H1 (cell line): ENCODE data around the gene PUS7L. TPM values are rescaled to one million over a fixed set of nuclear protein-coding genes. Genes with fewer than 3 reads are reported as not detected.

Source experiments
- CTCF ChIA-PET: fragments of 300-600 bp; sonication (Branson Sonifier 250); formaldehyde crosslinking; loops from one replicate; lab custom pipeline; 2021; ENCODE audit not compliant: partially characterized antibody; lab: Charles Lee
- POLR2A ChIA-PET: fragments of 300-600 bp; sonication (Branson Sonifier 250); formaldehyde crosslinking; loops from one replicate; lab custom pipeline; 2021; ENCODE audit warnings: inconsistent platforms; ENCODE audit not compliant: partially characterized antibody; lab: Charles Lee
- DNase-seq, 2 experiments: peaks; one replicate each; pipeline versions ENCODE4 v3.0.0 to v3.0.0-alpha.2; 2010 to 2022; ENCODE audit warnings: low spot score in 2 of 2, low read depth in 1 of 2, mixed read lengths in 1 of 2
- FAIRE-seq: peaks from 2 replicates; lab custom pipeline; 2011; peaks lifted over from hg19 to GRCh38; lab: Jason Lieb, UNC
- H2AFZ ChIP-seq: 2 replicates; pipeline ENCODE4 v1.8.1; 2012; ENCODE audit warnings: low read length, inconsistent platforms
- H2AK5ac ChIP-seq: 2 replicates; pipeline ENCODE4 v1.6.1; 2013; ENCODE audit warnings: low read depth, low read length
- H2BK120ac ChIP-seq: replicated peaks from 2 replicates; pipeline ENCODE3; 2013; ENCODE audit warnings: low read depth, low read length, inconsistent platforms
- H2BK12ac ChIP-seq: 2 replicates; pipeline ENCODE4 v1.6.1; 2013; ENCODE audit warnings: low read depth, low read length
- H2BK15ac ChIP-seq: 2 replicates; pipeline ENCODE4 v1.6.1; 2013; ENCODE audit warnings: low read length
- H2BK20ac ChIP-seq: 2 replicates; pipeline ENCODE4 v1.6.1; 2013; ENCODE audit warnings: low read length
- H2BK5ac ChIP-seq: 2 replicates; pipeline ENCODE4 v1.6.1; 2013; ENCODE audit warnings: low read depth, low read length
- H3K14ac ChIP-seq: 2 replicates; pipeline ENCODE4 v1.6.1; 2013; ENCODE audit warnings: inconsistent platforms; ENCODE audit not compliant: insufficient read length
- H3K18ac ChIP-seq: 2 replicates; pipeline ENCODE4 v1.6.1; 2013; ENCODE audit warnings: low read length; ENCODE audit errors: extremely low read depth
- H3K23ac ChIP-seq: 2 replicates; pipeline ENCODE4 v1.6.1; 2013; ENCODE audit warnings: inconsistent platforms; ENCODE audit not compliant: insufficient read length
- H3K23me2 ChIP-seq: 2 replicates; pipeline ENCODE4 v1.6.1; 2013; ENCODE audit warnings: low read depth, low read length
- H3K27ac ChIP-seq: 2 replicates; pipeline ENCODE4 v1.6.1; 2011; ENCODE audit warnings: low read depth, low read length, inconsistent platforms
- H3K27me3 ChIP-seq, 4 experiments: replicated peaks in 1 of 4; 1 replicate in 1 of 4; 2 replicates in 3 of 4; pipeline versions ENCODE4 v1.6.1 to v1.8.1; 2011 to 2013; ENCODE audit warnings: low read length in 3 of 4, mild to moderate bottlenecking in 3 of 4, inconsistent platforms in 2 of 4, mixed read lengths in 2 of 4, moderate library complexity in 1 of 4; ENCODE audit not compliant: control insufficient read depth in 3 of 4, insufficient read depth in 3 of 4; ENCODE audit errors: extremely low read depth in 1 of 4
- H3K36me3 ChIP-seq, 4 experiments: 2 replicates each; pipeline versions ENCODE4 v1.6.1 to v1.8.1; 2011 to 2013; ENCODE audit warnings: mild to moderate bottlenecking in 4 of 4, low read length in 3 of 4, moderate library complexity in 2 of 4, control low read depth in 1 of 4, inconsistent platforms in 1 of 4; ENCODE audit not compliant: insufficient read depth in 4 of 4, control insufficient read depth in 2 of 4
- H3K4ac ChIP-seq: replicated peaks from 2 replicates; pipeline ENCODE3; 2013; ENCODE audit warnings: low read length, low read depth, mixed read lengths, inconsistent platforms; ENCODE audit not compliant: insufficient read length
- H3K4me1 ChIP-seq, 4 experiments: replicated peaks in 1 of 4; 1 replicate in 1 of 4; 2 replicates in 3 of 4; pipeline versions ENCODE4 v1.6.1 to v1.8.1; 2011 to 2013; ENCODE audit warnings: low read length in 3 of 4, inconsistent platforms in 2 of 4, mixed read lengths in 1 of 4; ENCODE audit not compliant: insufficient read depth in 4 of 4, control insufficient read depth in 3 of 4
- H3K4me2 ChIP-seq, 2 experiments: 2 replicates each; pipeline versions ENCODE4 v1.6.1 to v1.8.1; 2011 to 2013; ENCODE audit warnings: low read depth in 2 of 2, low read length in 2 of 2, control low read depth in 1 of 2, inconsistent platforms in 1 of 2, mild to moderate bottlenecking in 1 of 2; ENCODE audit not compliant: insufficient read depth in 1 of 2
- H3K4me3 ChIP-seq, 4 experiments: fragments of 200-600, 300-600 bp in 1 of 4; sonication (generic), shearing (Covaris generic), sonication (Bioruptor Twin) in 1 of 4; 2 replicates each; pipeline versions ENCODE4 v1.5.1 to v1.8.1; 2011 to 2016; ENCODE audit warnings: low read length in 4 of 4, low read depth in 3 of 4, control low read depth in 2 of 4, inconsistent platforms in 2 of 4, mild to moderate bottlenecking in 2 of 4, mixed read lengths in 1 of 4, moderate library complexity in 1 of 4; ENCODE audit not compliant: insufficient read depth in 2 of 4; ENCODE audit errors: extremely low read depth in 1 of 4
- H3K56ac ChIP-seq: replicated peaks from 2 replicates; pipeline ENCODE3; 2013; ENCODE audit warnings: low read depth, mild to moderate bottlenecking, mixed read lengths, low read length, inconsistent platforms; ENCODE audit not compliant: insufficient read length
- H3K79me1 ChIP-seq: 2 replicates; pipeline ENCODE4 v1.6.1; 2013; ENCODE audit warnings: low read depth, low read length, control low read depth
- H3K79me2 ChIP-seq, 2 experiments: 2 replicates each; pipeline versions ENCODE4 v1.6.1 to v1.8.1; 2012 to 2013; ENCODE audit warnings: low read length in 2 of 2, mild to moderate bottlenecking in 2 of 2, inconsistent platforms in 1 of 2; ENCODE audit not compliant: insufficient read depth in 2 of 2, control insufficient read depth in 1 of 2
- H3K9ac ChIP-seq, 4 experiments: replicated peaks in 1 of 4; 1 replicate in 1 of 4; 2 replicates in 3 of 4; pipeline versions ENCODE4 v1.6.1 to v1.8.1; 2011 to 2013; ENCODE audit warnings: low read depth in 3 of 4, low read length in 3 of 4, control low read depth in 2 of 4, mild to moderate bottlenecking in 2 of 4, moderate library complexity in 2 of 4, inconsistent platforms in 1 of 4; ENCODE audit errors: extremely low read depth in 1 of 4
- H3K9me3 ChIP-seq, 2 experiments: 2 replicates each; pipeline versions ENCODE4 v1.6.1 to v1.8.1; 2012 to 2013; ENCODE audit warnings: mild to moderate bottlenecking in 2 of 2, moderate library complexity in 2 of 2, control low read depth in 1 of 2, inconsistent platforms in 1 of 2, low read depth in 1 of 2, low read length in 1 of 2, mixed read lengths in 1 of 2; ENCODE audit not compliant: insufficient read depth in 2 of 2
- H4K20me1 ChIP-seq, 2 experiments: replicated peaks in 1 of 2; 2 replicates each; pipeline versions ENCODE3 to v1.8.1; 2011 to 2013; ENCODE audit warnings: inconsistent platforms in 2 of 2, low read length in 2 of 2, mild to moderate bottlenecking in 1 of 2; ENCODE audit not compliant: insufficient read depth in 2 of 2, control insufficient read depth in 1 of 2
- H4K5ac ChIP-seq: 2 replicates; pipeline ENCODE4 v1.6.1; 2013; ENCODE audit warnings: low read length, low read depth, mixed read lengths, inconsistent platforms; ENCODE audit not compliant: insufficient read length
- H4K8ac ChIP-seq: 2 replicates; pipeline ENCODE4 v1.8.0; 2013; ENCODE audit warnings: mild to moderate bottlenecking, moderate library complexity, low read length, inconsistent platforms; ENCODE audit not compliant: insufficient read depth; ENCODE audit errors: extremely low read depth
- H4K91ac ChIP-seq: replicated peaks from 2 replicates; pipeline ENCODE3; 2013; ENCODE audit warnings: low read length, mixed read lengths, inconsistent platforms; ENCODE audit not compliant: insufficient read length
- BRCA1 ChIP-seq: IDR thresholded peaks from 2 replicates; pipeline ENCODE4 v1.6.1; 2012; ENCODE audit warnings: low read depth, low read length, improper control_type of control experiment
- CBX8 ChIP-seq: fragments of 300-800, 300-1000 bp; sonication (generic); IDR thresholded peaks from 2 replicates; pipeline ENCODE4 v1.7.1; 2016; ENCODE audit warnings: low read depth, low read length, borderline replicate concordance
- CHD1 ChIP-seq: IDR thresholded peaks from 2 replicates; pipeline ENCODE4 v1.6.1; 2012; ENCODE audit warnings: low read depth, low read length, improper control_type of control experiment
- GTF2F1 ChIP-seq: IDR thresholded peaks from 2 replicates; pipeline ENCODE4 v1.6.1; 2012; ENCODE audit warnings: low read depth, low read length, improper control_type of control experiment, borderline replicate concordance
- HDAC6 ChIP-seq: IDR thresholded peaks from one replicate; pipeline ENCODE4 v1.7.1; 2012; ENCODE audit warnings: low read depth, mild to moderate bottlenecking, inconsistent platforms, low read length, moderate library complexity
- KDM5A ChIP-seq: fragments of 200-600 bp; IDR thresholded peaks from 2 replicates; pipeline ENCODE4 v1.7.1; 2012; ENCODE audit warnings: mild to moderate bottlenecking, low read length, inconsistent platforms, mixed read lengths
- NANOG ChIP-seq: IDR thresholded peaks from 2 replicates; pipeline ENCODE4 v1.6.1; 2011; ENCODE audit warnings: low read length, low read depth, mild to moderate bottlenecking, inconsistent platforms; ENCODE audit not compliant: insufficient read depth, poor library complexity, severe bottlenecking
- NRF1 ChIP-seq: IDR thresholded peaks from 2 replicates; pipeline ENCODE4 v1.6.1; 2011; ENCODE audit warnings: mild to moderate bottlenecking, low read depth, low read length, improper control_type of control experiment
- WGBS, 2 experiments: shearing (Covaris generic) in 1 of 2; methylation state at CpG; one replicate each; pipeline versions ENCODE4 v1.1.6 to v1.1.7; 2013 to 2015; ENCODE audit warnings: low lambda C conversion rate in 2 of 2, mixed read lengths in 2 of 2, inconsistent platforms in 1 of 2, low coverage in 1 of 2, missing lambda C conversion rate in 1 of 2; ENCODE audit not compliant: insufficient replicate concordance in 2 of 2, insufficient coverage in 1 of 2, insufficient read length in 1 of 2; ENCODE audit errors: extremely low coverage in 1 of 2, missing lambda C conversion rate in 1 of 2; 5-methylcytosine and 5-hydroxymethylcytosine counted together
- polyA plus RNA-seq, 7 experiments: library from polyadenylated mRNA; depleted of rRNA in 3 of 7; stranded (reverse) in 5 of 7; unstranded in 2 of 7; fragments of >200 nt in 5 of 7; fragments of 200-250 nt in 2 of 7; gene quantifications; 1 replicate in 5 of 7; 2 replicates in 1 of 7; 4 replicates in 1 of 7; pipeline versions ENCODE4 v1.2.1 to v1.2.3, GENCODE V29; 2011 to 2013; ENCODE audit warnings: missing spikeins in 2 of 7, mixed read lengths in 2 of 7
- total RNA-seq: library from RNA; stranded (reverse); fragmentation: NEBNext Ultra II Directional; extraction: Animal tissue kit (Norgen Biotek cat#: 25700); gene quantifications from 2 replicates; pipeline ENCODE4 v1.2.1, GENCODE V29; 2021

The PUS7L gene
- total and polyA plus RNA-seq, 2 of the 8 experiments (the other 6 are each of a cell fraction or from before 2014, with no cell fraction given) = 3.6 to 26.8 TPM

- H3K56ac ChIP-seq = no peak overlapping the region
- FAIRE-seq (no peak), DNase-seq (no peak)
- no peak overlapping the region for H2BK5ac ChIP-seq
- H2BK15ac ChIP-seq = no peak overlapping the region
- ChIA-PET CTCF (no interaction called here), POLR2A (no interaction called here)
- 90% methylated on average over 1 of the region's 1 CpG; no CpG with 5 or more reads in 1 of the 2 experiments for WGBS, 2 experiments
- H4K20me1 ChIP-seq = no peaks in the 10 kb centered on the region
- H3K4me2 ChIP-seq = no peak overlapping the region
- no peak overlapping the region for H3K27ac ChIP-seq
- no peaks in the 10 kb centered on the region for H3K4me1 ChIP-seq
- no peak overlapping the region for H3K14ac ChIP-seq
- no peak overlapping the region for H2BK12ac ChIP-seq
- no peaks in the 10 kb centered on the region for H3K36me3 ChIP-seq
- no peak overlapping the region for H3K23ac ChIP-seq
- H2AFZ ChIP-seq = no peak overlapping the region
- H3K18ac ChIP-seq = no peak overlapping the region
- H3K9me3 ChIP-seq = no peaks in the 10 kb centered on the region
- H3K23me2 ChIP-seq = no peaks in the 10 kb centered on the region; the same call in 1 of the 2 replicates
- H4K91ac ChIP-seq = no peak overlapping the region
- no peak overlapping the region for H3K4ac ChIP-seq
- no peak overlapping the region for H3K4me3 ChIP-seq
- H3K27me3 ChIP-seq = no peaks in the 10 kb centered on the region
- H4K5ac ChIP-seq = no peak overlapping the region
- H3K79me1 ChIP-seq = no peaks in the 10 kb centered on the region
- H4K8ac ChIP-seq = no peak overlapping the region
- no peaks in the 10 kb centered on the region for H3K79me2 ChIP-seq
- no peak overlapping the region for H3K9ac ChIP-seq
- no peak overlapping the region for H2BK120ac ChIP-seq
- H2AK5ac ChIP-seq = no peak overlapping the region
- no peak overlapping the region for H2BK20ac ChIP-seq
- no peak for TF ChIP-seq HDAC6
- no peak for TF ChIP-seq CHD1
- TF ChIP-seq NANOG = no peak
- TF ChIP-seq NRF1 = no peak
- no peak for TF ChIP-seq KDM5A
- no peak for TF ChIP-seq BRCA1
- no peak for TF ChIP-seq CBX8
- no peak for TF ChIP-seq GTF2F1
Observed at GRCh38 chr12:43694879-43695278, 63.7 kb downstream of the PUS7L start.
